Measurements from ENCODE around the gene DDX1. TPM values are rescaled to one million over a fixed set of nuclear protein-coding genes. Genes with fewer than 3 reads are reported as not detected.

DDX1 gene
- polyA plus RNA-seq, 1 experiment: 49.6 TPM

- TF ChIP-seq, protein P1, sequence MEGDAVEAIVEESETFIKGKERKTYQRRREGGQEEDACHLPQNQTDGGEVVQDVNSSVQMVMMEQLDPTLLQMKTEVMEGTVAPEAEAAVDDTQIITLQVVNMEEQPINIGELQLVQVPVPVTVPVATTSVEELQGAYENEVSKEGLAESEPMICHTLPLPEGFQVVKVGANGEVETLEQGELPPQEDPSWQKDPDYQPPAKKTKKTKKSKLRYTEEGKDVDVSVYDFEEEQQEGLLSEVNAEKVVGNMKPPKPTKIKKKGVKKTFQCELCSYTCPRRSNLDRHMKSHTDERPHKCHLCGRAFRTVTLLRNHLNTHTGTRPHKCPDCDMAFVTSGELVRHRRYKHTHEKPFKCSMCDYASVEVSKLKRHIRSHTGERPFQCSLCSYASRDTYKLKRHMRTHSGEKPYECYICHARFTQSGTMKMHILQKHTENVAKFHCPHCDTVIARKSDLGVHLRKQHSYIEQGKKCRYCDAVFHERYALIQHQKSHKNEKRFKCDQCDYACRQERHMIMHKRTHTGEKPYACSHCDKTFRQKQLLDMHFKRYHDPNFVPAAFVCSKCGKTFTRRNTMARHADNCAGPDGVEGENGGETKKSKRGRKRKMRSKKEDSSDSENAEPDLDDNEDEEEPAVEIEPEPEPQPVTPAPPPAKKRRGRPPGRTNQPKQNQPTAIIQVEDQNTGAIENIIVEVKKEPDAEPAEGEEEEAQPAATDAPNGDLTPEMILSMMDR (IDR thresholded peaks at IDR 0.05; ENCODE audit: insufficient read depth, low read depth, low read length): no peak
- ChIA-PET POLR2A (no interaction called here), CTCF (no interaction called here)
- H3K27me3 ChIP-seq (ENCODE audit: control insufficient read depth, insufficient read depth, low read length): no peaks in the 10 kb centered on the region
- H3K4me3 ChIP-seq (ENCODE audit: low read depth, low read length): no peak overlapping the region
- H3K36me3 ChIP-seq (ENCODE audit: control insufficient read depth, insufficient read depth, low read length): no peaks in the 10 kb centered on the region
- no peak for DNase-seq (ENCODE audit: low read depth)
Observed at GRCh38 chr2:15672961-15673918, 81.6 kb downstream of the DDX1 start.

GRCh38 chr2:15673919-15674636, 82.4 kb downstream of the DDX1 start:
- no peaks in the 10 kb centered on the region for H3K27me3 ChIP-seq (ENCODE audit: control insufficient read depth, insufficient read depth, low read length)
- H3K4me3 ChIP-seq (ENCODE audit: low read depth, low read length): no peak overlapping the region
- no peak for DNase-seq (ENCODE audit: low read depth)
- TF ChIP-seq, protein P1 (IDR thresholded peaks at IDR 0.05; ENCODE audit: insufficient read depth, low read depth, low read length): no peak
- no peaks in the 10 kb centered on the region for H3K36me3 ChIP-seq (ENCODE audit: control insufficient read depth, insufficient read depth, low read length)
- POLR2A ChIA-PET: no interaction called here
- CTCF ChIA-PET: interaction anchor here (1.4 kb wide), 1 partner anchor 13 kb away, joined by 3 read pairs; no protein-coding TSS in a partner anchor

DNA sequence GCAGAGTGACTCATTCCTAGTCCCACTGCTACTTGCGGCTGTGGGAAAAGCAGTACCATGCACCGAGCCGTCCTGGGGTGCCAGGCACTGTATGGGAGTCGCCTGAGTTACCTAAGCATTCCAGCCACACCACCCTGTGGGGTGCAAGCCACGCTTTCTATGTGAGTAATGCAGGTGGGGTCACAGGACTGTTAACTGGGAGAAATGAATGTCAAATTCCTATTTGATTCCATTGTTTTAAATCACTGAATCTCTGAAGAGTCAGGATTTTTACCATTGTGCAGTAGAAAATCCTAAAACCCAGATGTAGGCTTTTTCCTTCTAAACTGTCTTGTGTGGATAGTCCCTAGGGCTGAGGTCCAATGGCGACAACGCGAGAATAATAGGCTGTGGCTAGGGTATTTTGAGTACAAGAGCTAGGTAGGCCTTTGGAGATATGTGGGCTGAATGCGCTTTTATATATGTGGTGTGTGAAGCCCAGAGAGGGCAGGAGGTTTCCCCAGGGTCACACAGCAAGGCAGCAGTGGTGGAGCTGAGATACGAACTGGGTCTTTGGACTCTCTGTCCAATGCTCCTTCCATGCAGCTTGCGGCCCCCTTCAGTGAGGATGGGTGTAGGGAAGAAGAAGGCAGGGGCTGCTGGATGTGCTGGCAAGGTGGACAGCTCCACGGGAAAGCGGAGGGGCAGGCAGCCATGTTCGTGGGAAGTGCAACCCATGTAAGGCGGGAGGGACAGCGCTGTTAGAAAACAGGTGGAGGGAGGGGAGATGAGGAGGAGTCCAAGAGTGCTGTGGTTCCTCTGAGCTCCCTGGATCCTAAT, 83.2 kb downstream of the DDX1 start:
- no peak for DNase-seq (ENCODE audit: low read depth)
- ChIA-PET CTCF (interaction anchor here (0.7 to 1.4 kb wide), 2 partner anchors 12 kb away, joined by 3 read pairs; no protein-coding TSS in a partner anchor), POLR2A (no interaction called here)
- no peaks in the 10 kb centered on the region for H3K36me3 ChIP-seq (ENCODE audit: control insufficient read depth, insufficient read depth, low read length)
- TF ChIP-seq, protein P1 (IDR thresholded peaks at IDR 0.05; ENCODE audit: insufficient read depth, low read depth, low read length): no peak
- no peak overlapping the region for H3K4me3 ChIP-seq (ENCODE audit: low read depth, low read length)
- H3K27me3 ChIP-seq (ENCODE audit: control insufficient read depth, insufficient read depth, low read length): no peaks in the 10 kb centered on the region

DNA sequence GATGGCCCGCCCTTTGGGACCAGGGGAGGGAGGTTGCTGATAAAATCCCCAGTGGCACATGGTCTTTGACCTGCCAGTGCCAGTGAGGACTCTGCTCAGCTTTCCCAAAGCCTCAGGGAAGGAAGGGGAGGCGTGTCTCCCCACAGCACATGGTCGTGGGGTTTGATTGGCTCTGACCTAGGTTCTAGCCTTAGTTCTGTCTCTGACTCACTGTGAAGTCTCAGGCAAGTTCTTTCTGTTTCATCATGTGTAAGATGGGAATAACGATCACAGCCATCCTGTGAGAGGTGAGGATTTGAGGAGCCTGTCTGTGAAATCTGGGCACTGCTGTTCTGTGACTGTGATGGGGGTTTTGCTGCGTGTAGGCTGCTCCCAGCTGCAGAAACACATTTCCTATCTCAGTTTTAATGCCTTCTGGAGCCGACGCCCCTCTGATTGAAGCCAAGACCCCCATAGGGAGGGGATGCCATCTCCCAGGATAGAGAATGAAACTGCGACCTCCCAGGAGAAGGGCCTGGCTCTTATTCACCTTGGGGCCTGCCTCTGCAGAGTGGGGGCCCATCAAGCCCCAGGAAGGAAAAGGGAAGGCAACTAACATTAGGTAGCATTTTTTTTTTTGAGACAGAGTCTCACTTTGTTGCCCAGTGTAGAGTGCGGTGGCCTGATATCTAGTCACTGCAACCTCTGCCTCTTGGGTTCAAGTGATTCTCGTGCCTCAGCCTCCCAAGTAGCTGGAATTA, 84.0 kb downstream of the DDX1 start:
- Histone ChIP-seq H3K27me3 (ENCODE audit: control insufficient read depth, insufficient read depth, low read length) (no peaks in the 10 kb centered on the region), H3K36me3 (ENCODE audit: control insufficient read depth, insufficient read depth, low read length) (no peaks in the 10 kb centered on the region), H3K4me3 (ENCODE audit: low read depth, low read length) (no peak overlapping the region)
- TF ChIP-seq, protein P1 (IDR thresholded peaks at IDR 0.05; ENCODE audit: insufficient read depth, low read depth, low read length): no peak
- DNase-seq (ENCODE audit: low read depth): no peak
- CTCF ChIA-PET: interaction anchor here (0.7 to 1.4 kb wide), 2 partner anchors 11 to 12 kb away, joined by 3 read pairs; no protein-coding TSS in a partner anchor
- POLR2A ChIA-PET: no interaction called here
